ENCODE measurements around the gene MAPK8IP3. TPM values are rescaled to one million over a fixed set of nuclear protein-coding genes. Genes with fewer than 3 reads are reported as not detected.

The MAPK8IP3 gene
- total and polyA plus RNA-seq, 9 of the 15 experiments (the other 6 are each of a cell fraction or from before 2014, with no cell fraction given) = 0.17 to 58.7 (median 16.7) TPM

- no peak for TF ChIP-seq MAFK (IDR thresholded peaks at IDR 0.05; ENCODE audit: low read length)
- no peak for TF ChIP-seq NCOA6 (IDR thresholded peaks at IDR 0.05)
- no peak for TF ChIP-seq YBX1 (IDR thresholded peaks at IDR 0.05)
- TF ChIP-seq CEBPB (tag; IDR thresholded peaks at IDR 0.05) = no peak
- TF ChIP-seq ZEB2 (IDR thresholded peaks at IDR 0.05) = peak; percentile 31; the same call in 1 of the 2 replicates
- TF ChIP-seq NELFE (IDR thresholded peaks at IDR 0.05; ENCODE audit: insufficient read depth, insufficient read length) = no peak
- TF ChIP-seq HEY1 (CRISPR knock-in tag; IDR thresholded peaks at IDR 0.05; ENCODE audit: borderline replicate concordance) = no peak
- TF ChIP-seq TRIM24 (IDR thresholded peaks at IDR 0.05) = peak in 1 of 2 experiments; percentile 32; a peak in 1 of 4 replicates
- TF ChIP-seq ZBTB7A (IDR thresholded peaks at IDR 0.05; ENCODE audit: borderline replicate concordance, control insufficient read depth, low read depth, low read length) = peak; percentile 95
- TF ChIP-seq THRAP3 (IDR thresholded peaks at IDR 0.05; ENCODE audit: borderline replicate concordance) = no peak
- TF ChIP-seq PBX2 (CRISPR knock-in tag; IDR thresholded peaks at IDR 0.05; ENCODE audit: low read depth) = peak; percentile 85
- TF ChIP-seq PBX2 (tag; conservative IDR thresholded peaks at IDR 0.05; ENCODE audit: low read depth) = no peak
- TF ChIP-seq ZNF24 (IDR thresholded peaks at IDR 0.05) = peak; percentile 8
- 0 out of 2 replicates have a peak, but pooled peaks have one; percentile 53 for TF ChIP-seq OTX1 (CRISPR knock-in tag; IDR thresholded peaks at IDR 0.05)
- TF ChIP-seq FIP1L1 (IDR thresholded peaks at IDR 0.05; ENCODE audit: low read depth, low read length, poor library complexity, severe bottlenecking) = peak; percentile 95
- peak; percentile 38 for TF ChIP-seq SAP30 (IDR thresholded peaks at IDR 0.05; ENCODE audit: borderline replicate concordance, insufficient read depth, low read depth, low read length, poor library complexity, severe bottlenecking)
- no peak for TF ChIP-seq JUNB (CRISPR knock-in tag; conservative IDR thresholded peaks at IDR 0.05)
- TF ChIP-seq ZNF740 (CRISPR knock-in tag; IDR thresholded peaks at IDR 0.05) = peak; percentile 74
- TF ChIP-seq ZNF740 (tag; IDR thresholded peaks at IDR 0.05) = no peak
- TF ChIP-seq LARP7 (IDR thresholded peaks at IDR 0.05) = peak; percentile 46; the same call in 1 of the 2 replicates
- TF ChIP-seq ETS1 (conservative IDR thresholded peaks at IDR 0.05; ENCODE audit: control insufficient read depth, low read depth, low read length) = peak; percentile 91
- no peak for TF ChIP-seq CREB3 (tag; conservative IDR thresholded peaks at IDR 0.05; ENCODE audit: low read depth)
- 0 out of 2 replicates have a peak, but pooled peaks have one; percentile 48 for TF ChIP-seq CC2D1A (IDR thresholded peaks at IDR 0.05)
- peak; percentile 71 to 73; a peak in 3 of 4 replicates for TF ChIP-seq NRF1 (conservative IDR thresholded peaks at IDR 0.05 in 1 of 2, IDR thresholded peaks at IDR 0.05 in 1 of 2)
These were observed at the start of gene MAPK8IP3 (continued) for GRCh38 chr16:1705688-1706385.
